HEK293T (cell line): ENCODE results near the gene MDH1B.

Source experiments
- FOXA1 ChIP-seq: fragments of 450-650 bp; IDR thresholded peaks from 2 replicates; pipeline ENCODE4 v1.6.1; 2016; ENCODE audit warnings: mild to moderate bottlenecking
- FOXM1 ChIP-seq: fragments of 450-650 bp; IDR thresholded peaks from 2 replicates; pipeline ENCODE4 v1.6.1; 2017; ENCODE audit warnings: mild to moderate bottlenecking, borderline replicate concordance
- HDGF ChIP-seq: fragments of 450-650 bp; IDR thresholded peaks from 2 replicates; pipeline ENCODE4 v1.6.1; 2017; ENCODE audit warnings: antibody characterized with exemption, borderline replicate concordance
- L3MBTL2 ChIP-seq: fragments of 450-650 bp; conservative IDR thresholded peaks from 2 replicates; pipeline ENCODE4 v1.6.1; 2016; ENCODE audit warnings: mild to moderate bottlenecking
- NFRKB ChIP-seq: fragments of 450-650 bp; IDR thresholded peaks from 2 replicates; pipeline ENCODE4 v1.6.1; 2016; ENCODE audit warnings: mild to moderate bottlenecking, moderate library complexity
- SP1 ChIP-seq: fragments of 450-650 bp; IDR thresholded peaks from 2 replicates; pipeline ENCODE4 v1.6.1; 2017
- TARDBP ChIP-seq: fragments of 450-650 bp; IDR thresholded peaks from 2 replicates; pipeline ENCODE4 v1.6.1; 2016

DNA sequence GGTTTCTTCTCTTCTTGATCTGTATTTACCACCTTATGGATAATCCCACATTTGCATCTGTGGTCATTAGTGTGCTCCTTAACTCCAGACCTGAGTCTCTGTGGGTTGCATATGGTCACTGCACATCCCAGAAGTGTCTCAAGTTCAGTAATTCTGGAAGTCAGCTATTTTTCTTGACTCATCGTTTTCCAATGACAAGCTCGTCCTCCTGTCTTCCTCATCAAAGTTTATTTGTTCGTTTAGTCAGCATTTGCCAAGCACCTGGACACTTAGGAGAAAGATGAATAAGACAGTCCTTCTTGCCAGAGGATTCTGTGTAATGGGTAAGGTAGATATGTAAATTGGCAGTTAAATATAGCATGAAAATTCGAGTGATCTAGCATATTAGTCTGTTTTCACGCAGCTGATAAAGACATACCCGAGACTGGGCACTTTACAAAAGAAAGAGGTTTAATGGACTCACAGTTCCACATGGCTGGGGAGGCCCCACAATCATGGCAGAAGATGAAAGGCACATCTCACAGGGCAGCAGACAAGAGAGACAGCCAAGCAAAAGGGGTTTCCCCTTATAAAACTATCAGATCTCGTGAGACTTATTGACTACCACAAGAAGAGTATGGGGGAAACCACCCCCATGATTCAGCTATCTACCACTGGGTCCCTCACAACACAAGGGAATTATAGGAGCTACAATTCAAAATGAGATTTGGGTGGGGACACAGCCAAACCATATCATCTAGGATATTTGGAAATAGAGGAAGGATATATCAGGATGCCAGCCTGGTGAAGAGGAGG is 19.6 kb upstream of the MDH1B start:
- TF ChIP-seq TARDBP (no peak), SP1 (no peak), NFRKB (no peak), L3MBTL2 (no peak), FOXA1 (no peak), HDGF (no peak), FOXM1 (no peak)
